GM04503 (cell line): ENCODE data around the gene PLPPR4.
"Not testable (repeated sequence)": the region's sequence is repeated elsewhere in the genome, so short reads cannot be mapped to it uniquely, and the experiment has no call there.

Experiments used
- DNase-seq: peaks from one replicate; pipeline ENCODE4 v3.0.0-alpha.2; 2012; ENCODE audit warnings: low read depth

PLPPR4 gene, protein sequence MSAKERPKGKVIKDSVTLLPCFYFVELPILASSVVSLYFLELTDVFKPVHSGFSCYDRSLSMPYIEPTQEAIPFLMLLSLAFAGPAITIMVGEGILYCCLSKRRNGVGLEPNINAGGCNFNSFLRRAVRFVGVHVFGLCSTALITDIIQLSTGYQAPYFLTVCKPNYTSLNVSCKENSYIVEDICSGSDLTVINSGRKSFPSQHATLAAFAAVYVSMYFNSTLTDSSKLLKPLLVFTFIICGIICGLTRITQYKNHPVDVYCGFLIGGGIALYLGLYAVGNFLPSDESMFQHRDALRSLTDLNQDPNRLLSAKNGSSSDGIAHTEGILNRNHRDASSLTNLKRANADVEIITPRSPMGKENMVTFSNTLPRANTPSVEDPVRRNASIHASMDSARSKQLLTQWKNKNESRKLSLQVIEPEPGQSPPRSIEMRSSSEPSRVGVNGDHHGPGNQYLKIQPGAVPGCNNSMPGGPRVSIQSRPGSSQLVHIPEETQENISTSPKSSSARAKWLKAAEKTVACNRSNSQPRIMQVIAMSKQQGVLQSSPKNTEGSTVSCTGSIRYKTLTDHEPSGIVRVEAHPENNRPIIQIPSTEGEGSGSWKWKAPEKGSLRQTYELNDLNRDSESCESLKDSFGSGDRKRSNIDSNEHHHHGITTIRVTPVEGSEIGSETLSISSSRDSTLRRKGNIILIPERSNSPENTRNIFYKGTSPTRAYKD

DNA sequence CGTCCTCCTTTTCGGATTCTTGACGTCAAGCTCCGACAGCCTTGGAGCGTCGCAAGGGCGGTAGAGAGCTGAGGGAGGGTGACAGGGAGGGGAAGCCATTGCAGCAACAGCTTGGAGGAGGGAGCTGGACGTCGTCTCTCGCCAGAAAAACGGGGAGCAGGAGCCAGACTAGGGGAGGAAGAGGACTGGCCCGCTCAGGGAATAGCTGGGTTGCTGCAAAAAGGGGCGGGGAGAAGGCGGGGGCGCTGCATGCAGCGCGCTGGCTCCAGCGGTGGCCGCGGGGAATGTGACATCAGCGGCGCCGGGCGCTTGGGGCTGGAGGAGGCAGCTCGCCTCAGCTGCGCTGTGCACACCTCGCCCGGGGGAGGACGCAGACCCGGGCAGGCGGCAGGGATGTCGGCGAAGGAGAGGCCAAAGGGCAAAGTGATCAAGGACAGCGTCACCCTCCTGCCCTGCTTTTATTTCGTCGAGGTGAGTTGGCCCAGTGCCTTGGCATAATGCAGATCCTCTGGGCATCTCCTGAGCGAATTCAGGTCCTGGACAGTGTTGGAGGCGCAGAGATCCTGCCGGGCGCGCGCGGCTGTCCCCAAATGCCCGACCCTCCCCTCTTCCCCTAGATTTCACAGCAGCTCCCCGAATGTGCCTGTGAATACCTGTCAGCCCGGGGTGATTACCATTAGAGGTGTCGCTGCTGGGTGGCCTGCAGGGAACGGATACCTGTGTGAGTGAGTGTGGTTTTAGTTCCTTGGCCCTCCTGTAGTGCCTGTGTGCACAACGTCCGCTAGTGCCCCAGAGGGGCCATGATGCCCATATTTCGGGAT lies at the start of gene PLPPR4:
Gene PLPPR4, plus strand, starts transcription at position 292 of the 821 bp plus-strand sequence. Its CDS starts 102 bp downstream, at position 394.
- no peak for DNase-seq

DNA sequence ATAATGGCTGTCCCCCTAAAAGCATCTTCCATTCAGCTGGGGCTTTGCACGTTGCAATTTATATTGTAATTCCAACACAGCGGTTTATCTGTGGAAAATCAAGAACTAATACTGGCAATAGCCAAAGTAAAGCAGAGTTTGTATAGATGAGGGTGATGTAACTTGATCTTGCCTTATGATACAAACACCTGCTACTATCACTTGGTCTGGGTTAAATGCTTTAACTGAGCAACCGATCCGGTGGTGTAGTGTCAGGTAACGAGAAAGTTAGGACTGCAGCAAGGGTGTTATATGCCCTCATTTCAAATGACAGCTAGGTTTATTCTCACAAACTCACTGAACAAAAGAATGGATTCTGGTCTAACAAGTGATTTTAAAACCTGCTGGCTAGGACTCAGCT lies 47.3 kb upstream of the PLPPR4 start:
- no peak for DNase-seq

DNA sequence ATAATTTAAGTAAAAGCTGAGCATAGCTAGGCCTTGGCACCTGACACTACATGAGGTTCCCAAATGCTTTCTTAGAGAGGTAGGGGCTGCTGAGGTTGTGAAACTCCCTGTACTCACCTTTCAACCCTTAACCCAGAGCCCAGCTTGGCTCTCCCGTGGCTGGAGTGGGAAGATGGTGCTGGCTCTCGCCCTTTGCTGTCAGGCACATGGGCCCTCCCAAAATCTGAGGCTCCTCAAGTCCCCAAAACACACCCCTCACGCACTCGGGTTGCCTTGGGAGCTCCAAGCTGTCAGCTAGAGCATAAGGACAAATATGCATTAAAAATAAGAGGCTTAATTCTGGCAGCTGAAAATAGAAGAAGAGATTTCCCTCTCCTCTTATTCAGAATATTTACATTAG lies 46.7 kb upstream of the PLPPR4 start:
- no peak for DNase-seq

DNA sequence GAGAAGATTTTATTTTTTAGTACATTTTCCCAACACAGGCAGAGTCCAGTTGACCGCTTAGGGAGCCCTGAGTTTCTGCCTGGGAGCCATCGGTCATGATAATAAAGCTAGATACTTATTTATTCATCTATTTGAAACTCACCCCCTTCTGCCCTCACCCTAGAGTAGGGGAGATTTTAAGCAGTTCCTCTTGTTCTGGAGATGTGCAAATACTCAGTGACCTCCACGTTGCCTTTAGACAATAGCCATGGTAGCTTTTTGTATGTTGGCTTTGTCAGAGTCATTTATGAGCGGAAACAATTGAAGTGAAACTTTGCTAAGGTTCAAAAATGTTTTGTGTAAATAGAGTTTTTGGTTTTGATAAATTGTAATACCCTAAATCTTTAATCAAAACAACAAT lies 45.7 kb upstream of the PLPPR4 start:
- no peak for DNase-seq

DNA sequence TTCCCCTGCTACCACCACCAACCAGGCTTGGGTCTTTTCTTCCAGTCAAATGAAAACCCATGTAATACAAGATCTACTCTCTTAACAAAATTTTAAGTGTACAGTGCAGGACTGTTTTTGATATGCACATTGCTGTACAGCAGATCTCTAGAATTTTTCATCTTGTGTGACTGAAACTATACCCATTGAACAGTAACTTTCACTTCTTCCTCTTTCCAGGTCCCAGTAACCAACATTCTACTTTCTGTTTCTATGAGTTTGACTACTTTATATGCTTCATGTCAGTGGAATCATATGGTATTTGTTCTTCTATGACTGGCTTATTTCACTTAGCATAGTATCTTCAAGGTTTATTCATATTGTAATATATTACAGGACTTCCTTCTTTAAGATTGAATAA lies 45.3 kb upstream of the PLPPR4 start:
- no peak for DNase-seq

DNA sequence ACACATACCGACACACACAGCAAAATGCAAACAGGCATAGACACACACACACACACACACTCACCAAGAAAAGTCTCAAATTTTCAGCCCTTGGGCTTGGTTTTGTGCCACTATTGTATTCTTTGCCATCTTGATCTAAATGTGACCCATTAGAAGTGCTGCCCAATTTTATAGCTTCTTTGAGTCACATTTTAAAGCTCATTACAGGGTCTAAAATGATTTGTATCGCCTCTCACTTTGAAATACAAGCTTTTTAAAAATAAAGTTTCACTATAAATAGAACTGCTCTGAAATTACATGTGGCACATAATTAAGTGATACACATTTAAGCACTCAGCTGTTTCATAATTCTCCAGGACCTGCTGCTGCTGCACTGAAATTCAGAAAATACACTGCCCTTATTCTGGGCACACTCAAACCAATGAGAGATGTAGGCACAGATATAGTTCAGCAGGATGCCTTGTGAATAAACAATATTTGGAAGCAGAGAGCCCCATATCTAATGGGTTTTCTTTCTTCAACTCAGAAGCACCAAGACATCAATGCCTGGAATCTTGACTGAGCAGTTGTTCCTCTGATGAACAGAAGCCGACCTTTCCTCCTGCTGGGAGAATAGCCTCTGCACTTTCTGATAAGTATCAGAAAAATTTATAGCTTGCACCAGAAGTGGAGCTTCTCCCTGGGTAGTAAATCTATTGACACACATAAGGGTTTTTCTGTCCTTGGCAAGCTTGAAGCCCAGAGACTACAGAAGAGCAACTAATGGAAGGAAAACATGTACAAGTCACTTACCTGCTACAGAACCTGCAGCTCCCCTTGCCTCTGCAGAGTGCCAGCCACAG lies 37.0 kb upstream of the PLPPR4 start:
- DNase-seq, result no peak

DNA sequence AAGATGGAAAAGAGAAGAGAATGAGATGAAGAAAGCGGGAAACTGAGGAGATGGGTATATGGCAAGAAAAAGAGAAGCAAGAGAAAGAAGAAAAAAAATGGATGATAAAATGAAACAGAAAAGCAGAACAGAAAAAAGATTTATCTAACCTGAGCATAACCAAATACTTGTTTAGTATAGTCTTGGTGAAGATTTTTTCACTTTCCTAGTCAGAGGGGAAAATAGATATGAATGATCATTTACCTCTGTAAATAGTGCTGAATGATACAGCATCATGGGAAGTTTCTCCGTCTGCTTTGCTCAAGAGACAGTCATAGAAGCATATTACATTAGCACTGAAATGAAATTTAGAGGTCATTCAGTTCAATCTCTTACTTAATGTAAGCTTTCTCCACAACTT lies 36.1 kb upstream of the PLPPR4 start:
- DNase-seq, result no peak

DNA sequence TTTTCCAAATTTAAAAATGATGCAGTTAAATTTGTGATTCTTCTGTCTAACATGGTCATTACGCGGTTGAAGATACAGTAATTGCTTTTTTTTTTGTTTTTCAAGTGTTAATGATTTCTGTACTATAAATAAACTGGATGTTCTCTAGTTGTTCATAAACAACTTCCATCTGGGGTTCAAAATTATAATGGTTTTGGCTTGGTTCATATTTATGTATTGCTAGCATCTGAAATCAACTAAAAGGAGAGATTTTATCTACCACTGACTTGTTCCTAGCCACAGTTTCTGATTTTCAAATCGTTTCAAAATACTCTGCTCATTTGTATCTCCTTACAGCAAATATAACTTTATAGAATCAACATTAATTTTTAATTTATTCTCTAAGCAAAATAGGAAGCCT lies 35.2 kb upstream of the PLPPR4 start:
- DNase-seq, result no peak

DNA sequence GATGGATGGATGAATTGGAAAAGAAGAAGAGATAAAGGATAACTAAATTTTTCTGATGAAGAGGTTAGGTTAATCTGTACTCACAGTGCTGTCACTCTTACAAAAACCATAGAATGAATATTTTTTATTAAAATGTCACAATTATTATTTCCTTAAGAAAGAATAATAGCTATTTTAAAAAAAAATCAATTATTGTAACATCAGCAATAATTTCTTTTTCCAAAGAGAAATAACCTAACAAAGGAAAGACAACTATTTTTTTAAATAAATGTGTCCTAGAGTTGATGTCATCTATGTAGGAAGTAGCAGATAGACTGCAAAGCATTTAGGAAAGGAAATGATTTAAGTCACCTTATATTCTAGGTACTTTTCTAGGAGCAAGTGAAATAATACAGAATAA lies 33.6 kb upstream of the PLPPR4 start:
- DNase-seq, result no peak

DNA sequence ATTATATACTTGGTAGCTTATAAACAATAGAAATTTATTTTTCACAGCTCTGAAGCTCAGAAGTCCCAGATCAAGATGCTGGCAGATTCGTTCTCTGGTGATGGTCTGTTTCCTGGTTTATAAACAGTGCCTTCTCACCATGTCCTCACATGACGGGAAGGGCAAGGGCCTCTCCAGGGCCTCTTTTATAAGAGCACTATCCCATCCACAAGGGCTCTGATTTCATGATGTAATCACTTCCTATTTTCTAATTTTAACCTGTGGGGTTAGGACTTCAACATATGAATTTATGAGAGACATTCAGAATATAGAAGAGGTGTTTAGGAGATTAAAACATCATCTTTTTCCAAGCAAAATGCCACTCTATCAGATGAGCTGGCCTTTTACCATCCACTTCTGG lies 32.1 kb upstream of the PLPPR4 start:
- DNase-seq, result no peak

DNA sequence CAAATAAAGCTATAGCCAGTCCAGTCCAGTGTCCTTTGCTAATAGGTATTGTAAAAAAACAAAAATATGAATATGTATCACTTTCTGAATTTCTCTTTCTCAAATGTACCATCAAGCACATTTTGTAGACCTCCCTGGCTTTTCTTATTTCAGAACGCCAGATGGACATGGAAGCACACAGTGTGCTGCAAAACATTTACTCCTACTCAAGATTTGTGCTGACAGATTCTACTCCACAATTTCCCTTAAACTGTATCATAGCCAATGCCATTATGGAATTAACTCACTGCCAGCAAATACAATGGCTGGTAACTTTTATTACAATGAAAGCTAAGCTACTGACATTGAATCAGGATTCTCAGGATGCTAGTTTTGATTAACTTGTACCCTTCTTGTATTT lies 30.8 kb upstream of the PLPPR4 start:
- no peak for DNase-seq

DNA sequence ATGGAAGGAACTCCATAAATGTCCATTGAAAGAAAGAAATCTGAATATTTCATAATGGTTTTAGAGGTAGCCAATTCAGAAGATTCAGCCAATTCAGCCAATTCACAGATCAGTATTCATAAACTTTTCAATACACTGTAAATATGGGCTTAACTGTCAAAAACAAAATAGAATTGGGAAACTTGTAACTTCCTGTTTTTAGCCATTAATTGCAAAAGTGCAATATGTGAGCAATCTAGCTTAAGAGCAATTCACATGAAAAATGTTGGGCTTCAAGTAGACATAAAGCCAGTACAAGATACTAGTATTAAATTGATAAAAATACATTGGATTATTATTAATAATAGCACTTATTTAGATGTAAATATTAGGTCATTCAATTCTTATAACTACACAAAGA lies 27.5 kb upstream of the PLPPR4 start:
- DNase-seq, result no peak

DNA sequence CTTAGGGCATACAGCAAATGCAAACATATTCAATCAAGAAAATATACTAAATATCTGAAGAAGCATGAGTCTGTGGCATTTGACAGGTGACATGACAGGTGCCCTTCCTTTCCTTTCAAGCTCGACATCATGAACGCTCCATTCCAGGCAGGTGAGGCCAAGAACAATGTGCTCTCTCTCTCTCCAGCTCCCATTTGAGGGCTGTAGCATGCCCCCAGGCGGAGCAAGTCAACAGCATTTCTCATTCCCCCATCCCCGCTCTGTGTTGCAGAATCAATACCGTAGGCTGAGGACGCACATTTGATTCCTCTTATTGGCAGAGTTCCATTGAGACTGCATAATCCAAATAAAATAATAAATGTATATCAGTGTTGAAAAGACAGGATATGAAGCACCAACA lies 24.6 kb upstream of the PLPPR4 start:
- DNase-seq, result no peak

DNA sequence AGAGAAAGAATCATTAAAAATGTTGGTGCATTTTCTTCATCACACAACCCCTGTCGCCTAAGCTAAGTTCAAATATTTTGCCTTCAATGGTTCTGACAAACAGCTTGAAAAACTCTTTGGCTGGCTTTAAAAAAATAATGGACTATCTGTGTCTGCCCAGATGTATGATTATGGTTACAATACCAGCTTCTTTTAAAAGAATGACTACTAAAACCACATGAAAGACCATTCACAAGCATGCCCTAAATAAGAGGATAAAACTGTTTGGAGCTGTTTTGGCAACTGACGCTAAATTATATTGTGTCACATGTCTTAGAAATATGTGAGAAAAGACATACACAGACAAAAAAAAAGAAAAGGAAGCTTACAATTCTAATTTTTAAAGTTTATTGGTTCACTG lies 23.7 kb upstream of the PLPPR4 start:
- DNase-seq, result no peak

DNA sequence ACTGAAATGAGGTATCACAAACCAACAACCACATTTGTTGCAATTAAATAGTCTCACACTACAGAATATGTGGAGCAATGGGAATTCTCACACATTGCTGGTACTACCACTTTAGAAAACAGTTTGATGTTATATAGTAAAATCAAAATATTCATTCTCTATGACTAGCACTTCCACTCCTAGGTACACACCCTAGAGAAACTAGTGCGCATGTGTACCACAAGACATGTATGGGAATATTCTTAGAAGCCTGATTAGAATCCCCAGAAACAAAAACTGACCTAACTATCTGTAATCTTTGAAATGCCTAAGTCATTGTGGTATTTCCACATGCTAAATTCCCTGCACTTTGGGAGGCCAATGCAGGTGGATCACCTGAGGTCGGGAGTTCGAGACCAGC lies 18.1 kb upstream of the PLPPR4 start:
- DNase-seq, result no peak

DNA sequence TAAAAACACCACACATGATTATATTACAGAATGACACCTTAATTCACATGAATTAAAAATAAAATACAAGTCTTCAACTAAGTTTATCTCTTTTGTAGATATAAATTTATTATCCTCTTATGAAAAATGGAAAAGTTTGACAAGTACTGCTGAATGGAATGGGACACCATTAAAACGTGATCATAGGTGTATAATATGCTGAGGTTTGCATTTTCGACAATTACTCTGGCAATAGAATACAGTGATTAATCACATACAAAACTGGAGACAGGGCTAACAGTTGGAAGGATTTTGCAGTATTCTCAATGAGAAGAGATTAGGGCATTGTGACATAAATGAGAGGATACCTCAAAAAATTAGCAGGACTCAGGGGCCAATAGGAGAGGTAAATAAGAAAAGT lies 17.1 kb upstream of the PLPPR4 start:
- DNase-seq, result no peak

DNA sequence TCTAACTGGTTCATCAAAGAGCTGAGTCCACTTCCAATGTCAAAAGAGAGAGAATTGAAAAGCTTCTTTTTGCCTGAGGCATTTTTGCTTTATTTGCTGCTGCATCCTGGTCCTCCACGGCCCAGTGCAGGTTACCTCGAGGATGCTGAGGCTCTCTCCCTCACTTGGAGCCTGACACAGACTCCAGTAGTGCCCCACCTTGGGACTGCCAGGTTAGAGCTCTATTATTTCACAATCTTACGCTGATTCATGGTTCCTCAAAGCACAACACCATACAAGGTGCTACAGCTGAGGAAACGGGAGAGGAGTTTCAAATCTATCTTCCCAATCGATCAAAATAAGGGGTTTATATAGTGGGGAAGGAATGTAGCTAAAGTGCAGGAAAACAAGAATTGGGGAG lies 13.6 kb upstream of the PLPPR4 start:
- DNase-seq, result no peak

DNA sequence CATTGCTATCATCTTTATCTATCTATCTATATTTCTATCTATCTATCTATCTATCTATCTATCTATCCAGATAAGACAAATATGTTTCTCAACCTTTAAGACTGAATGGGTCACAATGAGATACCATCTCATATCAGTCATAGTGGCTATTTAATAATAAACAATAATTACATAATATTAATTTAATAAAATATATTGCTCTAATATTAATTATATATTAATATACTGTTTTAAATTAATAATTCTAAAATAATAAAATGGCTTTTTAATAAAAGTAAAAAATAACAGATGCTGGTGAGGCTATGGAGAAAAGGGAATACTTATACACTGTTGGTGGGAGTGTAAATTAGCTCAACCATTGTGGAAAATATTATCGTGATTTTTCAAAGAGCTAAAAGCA lies 13.0 kb upstream of the PLPPR4 start:
- DNase-seq, result no peak

DNA sequence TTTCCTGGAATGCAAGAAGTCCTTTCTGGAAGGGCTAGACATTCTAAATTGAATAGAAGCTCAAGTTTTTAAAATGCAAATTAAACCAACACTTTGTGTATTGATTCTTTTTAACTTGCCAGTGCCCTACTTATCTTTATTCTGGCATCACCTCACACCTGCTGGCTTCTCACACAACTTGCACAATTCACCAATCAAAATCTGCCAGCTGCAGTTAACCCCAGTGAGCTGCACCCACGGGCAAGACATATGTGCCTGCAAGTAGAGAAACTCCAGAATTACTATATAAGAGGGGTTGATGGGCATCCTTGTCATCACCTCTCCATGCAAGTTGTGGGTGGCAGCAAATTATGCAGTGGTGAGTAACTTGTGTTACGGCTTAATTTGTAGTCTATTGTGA lies 11.7 kb upstream of the PLPPR4 start:
- DNase-seq, result no peak

DNA sequence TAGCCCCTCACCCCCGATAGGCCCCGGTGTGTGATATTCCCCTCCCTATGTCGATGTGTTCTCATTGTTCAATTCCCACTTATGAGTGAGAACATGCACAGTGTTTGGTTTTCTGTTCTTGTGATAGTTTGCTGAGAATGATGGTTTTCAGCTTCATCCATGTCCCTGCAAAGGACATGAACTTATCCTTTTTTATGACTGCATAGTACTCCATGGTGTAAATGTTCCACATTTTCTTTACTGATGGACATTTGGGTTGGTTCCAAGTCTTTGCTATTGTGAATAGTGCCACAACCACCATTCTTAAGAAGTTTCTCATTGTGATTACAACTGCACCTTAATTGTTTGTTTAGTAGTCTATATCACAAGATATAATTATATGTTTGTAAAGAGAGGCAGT lies 3.9 kb upstream of the PLPPR4 start:
- DNase-seq, result not testable (repeated sequence)

DNA sequence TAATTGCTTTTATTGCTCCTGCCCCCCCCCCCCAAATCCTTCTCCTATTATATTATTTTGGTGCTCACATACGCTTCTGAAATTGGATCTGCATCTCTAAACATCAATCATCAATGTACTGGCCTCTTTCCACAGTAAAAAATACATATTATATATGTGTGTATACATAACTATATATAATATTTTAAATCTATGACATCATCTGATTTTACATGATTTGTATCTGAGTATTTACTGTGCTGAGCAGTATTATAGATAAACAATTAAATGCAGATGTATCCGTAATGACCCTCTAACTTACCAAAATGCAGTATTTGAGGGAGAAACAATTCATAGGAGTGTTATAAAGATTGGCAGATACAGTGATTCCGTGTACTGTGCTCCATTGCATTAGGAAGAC lies 832 bp downstream of the PLPPR4 start:
- DNase-seq, result no peak

DNA sequence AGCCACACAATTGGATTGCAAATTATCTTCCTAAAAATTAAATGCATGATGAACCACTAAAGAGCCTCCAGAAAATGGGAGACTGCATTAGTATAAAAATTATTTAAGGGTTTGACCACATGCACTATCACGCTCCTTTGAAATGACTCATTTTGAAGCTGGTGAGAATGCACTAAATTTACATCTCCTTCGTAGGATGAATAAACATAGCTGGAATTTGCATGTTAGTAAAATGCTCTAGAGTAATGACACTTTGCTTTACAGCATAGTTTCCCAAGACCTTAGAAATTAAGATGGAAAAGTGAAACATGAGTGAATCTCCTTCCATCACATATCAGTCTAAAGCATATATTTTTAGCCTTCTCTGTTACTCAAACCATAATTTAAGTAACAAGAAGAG lies 2.4 kb downstream of the PLPPR4 start:
- peak; percentile 82 for DNase-seq
